ENCODE results near the gene LARP4B. TPM values are rescaled to one million over a fixed set of nuclear protein-coding genes. Genes with fewer than 3 reads are reported as not detected.

Gene LARP4B
- polyA plus RNA-seq, 1 of the 3 experiments (the other 2 are of a cell fraction): 23.3 TPM

DNA sequence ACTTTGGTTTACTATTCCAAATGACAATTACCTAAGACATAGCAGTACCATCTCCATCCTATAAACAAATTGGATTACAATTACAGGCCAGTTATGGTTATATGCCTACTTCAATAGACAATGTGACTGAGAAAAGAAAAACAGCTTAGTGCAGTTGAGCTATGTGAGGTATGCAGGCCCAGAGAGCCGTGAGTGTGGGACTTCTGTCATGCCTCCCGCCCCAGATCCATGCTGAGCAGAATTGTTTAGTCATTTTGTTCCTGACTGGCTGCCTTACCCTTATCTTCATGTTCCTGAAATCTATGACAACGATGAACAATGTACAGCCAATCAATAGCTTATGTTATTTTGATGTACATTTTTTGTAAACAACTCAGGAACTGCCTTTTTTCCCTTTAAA lies 21.7 kb downstream of the LARP4B start:
- Histone ChIP-seq H3K4me3 (ENCODE audit: low read depth in 2 of 2, low read length in 1 of 2) (no peak overlapping the region), H2AFZ (ENCODE audit: low read depth) (no peak overlapping the region), H3K4me1 (ENCODE audit: control insufficient read depth in 1 of 2, insufficient read depth in 2 of 2, low read depth in 1 of 2, low read length in 1 of 2) (peaks cover 0 to 3% of the 10 kb centered on the region in 2 experiments; a peak in 1 of 4 replicates), H3F3A (replicated peaks; ENCODE audit: insufficient read depth) (peaks cover 11% of the 10 kb centered on the region), H3K36me3 (replicated peaks in 1 of 2; ENCODE audit: control insufficient read depth in 1 of 2, insufficient read depth in 2 of 2, low read length in 1 of 2) (peaks cover 25 to 34% of the 10 kb centered on the region in 2 experiments), H3K9me3 (no peaks in the 10 kb centered on the region), H4K20me1 (ENCODE audit: insufficient read depth) (peaks cover 83% of the 10 kb centered on the region), H3K27ac (ENCODE audit: low read depth in 2 of 2, low read length in 1 of 2) (peak overlapping the region; percentile 17 to 55; a peak in 3 of 4 replicates), H3K9me2 (no peaks in the 10 kb centered on the region), H3K4me2 (no peak overlapping the region), H3K27me3 (ENCODE audit: insufficient read depth) (no peaks in the 10 kb centered on the region), H3K79me2 (ENCODE audit: insufficient read depth) (peaks cover 100% of the 10 kb centered on the region), H3K9ac (no peak overlapping the region)
- WGBS (ENCODE audit: low lambda C conversion rate): 62% methylated on average over 3 of the region's 3 CpGs
- no peak for DNase-seq
- POLR2A ChIA-PET: interaction anchor here (0.6 kb wide), 1 partner anchor 110 kb away, joined by 3 read pairs; no protein-coding TSS in a partner anchor
- TF ChIP-seq, protein P1, sequence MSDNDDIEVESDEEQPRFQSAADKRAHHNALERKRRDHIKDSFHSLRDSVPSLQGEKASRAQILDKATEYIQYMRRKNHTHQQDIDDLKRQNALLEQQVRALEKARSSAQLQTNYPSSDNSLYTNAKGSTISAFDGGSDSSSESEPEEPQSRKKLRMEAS (IDR thresholded peaks at IDR 0.05; ENCODE audit: low read depth): no peak
- TF ChIP-seq TCF12 (IDR thresholded peaks at IDR 0.05) (0 out of 2 replicates have a peak, but pooled peaks have one; percentile 8), NRF1 (IDR thresholded peaks at IDR 0.05; ENCODE audit: low read depth, low read length) (no peak), JUND (IDR thresholded peaks at IDR 0.05) (no peak)
- TF ChIP-seq, protein P2, sequence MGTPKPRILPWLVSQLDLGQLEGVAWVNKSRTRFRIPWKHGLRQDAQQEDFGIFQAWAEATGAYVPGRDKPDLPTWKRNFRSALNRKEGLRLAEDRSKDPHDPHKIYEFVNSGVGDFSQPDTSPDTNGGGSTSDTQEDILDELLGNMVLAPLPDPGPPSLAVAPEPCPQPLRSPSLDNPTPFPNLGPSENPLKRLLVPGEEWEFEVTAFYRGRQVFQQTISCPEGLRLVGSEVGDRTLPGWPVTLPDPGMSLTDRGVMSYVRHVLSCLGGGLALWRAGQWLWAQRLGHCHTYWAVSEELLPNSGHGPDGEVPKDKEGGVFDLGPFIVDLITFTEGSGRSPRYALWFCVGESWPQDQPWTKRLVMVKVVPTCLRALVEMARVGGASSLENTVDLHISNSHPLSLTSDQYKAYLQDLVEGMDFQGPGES (IDR thresholded peaks at IDR 0.05; ENCODE audit: low read depth, low read length): no peak
- TF ChIP-seq, protein P3, sequence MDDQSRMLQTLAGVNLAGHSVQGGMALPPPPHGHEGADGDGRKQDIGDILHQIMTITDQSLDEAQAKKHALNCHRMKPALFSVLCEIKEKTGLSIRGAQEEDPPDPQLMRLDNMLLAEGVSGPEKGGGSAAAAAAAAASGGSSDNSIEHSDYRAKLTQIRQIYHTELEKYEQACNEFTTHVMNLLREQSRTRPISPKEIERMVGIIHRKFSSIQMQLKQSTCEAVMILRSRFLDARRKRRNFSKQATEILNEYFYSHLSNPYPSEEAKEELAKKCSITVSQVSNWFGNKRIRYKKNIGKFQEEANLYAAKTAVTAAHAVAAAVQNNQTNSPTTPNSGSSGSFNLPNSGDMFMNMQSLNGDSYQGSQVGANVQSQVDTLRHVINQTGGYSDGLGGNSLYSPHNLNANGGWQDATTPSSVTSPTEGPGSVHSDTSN (IDR thresholded peaks at IDR 0.05): no peak
- CTCF ChIA-PET: no interaction called here

DNA sequence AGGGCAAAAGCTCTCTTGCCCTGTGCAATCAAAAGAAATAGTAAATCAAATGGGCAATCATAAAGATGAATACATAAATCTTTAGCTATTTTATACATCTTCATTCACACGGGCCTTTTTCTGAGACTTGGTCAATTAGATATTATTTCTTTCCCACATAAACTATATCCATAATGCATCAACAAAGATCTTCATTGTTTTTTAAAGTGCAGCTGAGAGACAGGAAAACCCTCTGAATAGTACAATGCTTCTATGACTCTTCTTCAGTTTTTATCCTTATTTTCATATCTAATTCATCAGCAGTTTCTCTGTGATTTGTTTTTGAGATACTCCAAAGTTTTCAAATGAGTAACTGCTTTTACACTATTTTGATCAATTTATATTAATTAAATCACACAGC lies 25.5 kb downstream of the LARP4B start:
- Histone ChIP-seq H3K79me2 (ENCODE audit: insufficient read depth) (peaks cover 100% of the 10 kb centered on the region), H3K27me3 (ENCODE audit: insufficient read depth) (no peaks in the 10 kb centered on the region), H3K9me3 (no peaks in the 10 kb centered on the region), H3K4me2 (no peak overlapping the region), H3F3A (replicated peaks; ENCODE audit: insufficient read depth) (peaks cover 12% of the 10 kb centered on the region), H3K9me2 (no peaks in the 10 kb centered on the region), H3K27ac (ENCODE audit: low read depth in 2 of 2, low read length in 1 of 2) (no peak overlapping the region), H3K4me3 (ENCODE audit: low read depth in 2 of 2, low read length in 1 of 2) (no peak overlapping the region), H3K9ac (no peak overlapping the region), H2AFZ (ENCODE audit: low read depth) (no peak overlapping the region), H4K20me1 (ENCODE audit: insufficient read depth) (peaks cover 88% of the 10 kb centered on the region), H3K36me3 (replicated peaks in 1 of 2; ENCODE audit: control insufficient read depth in 1 of 2, insufficient read depth in 2 of 2, low read length in 1 of 2) (peaks cover 30 to 47% of the 10 kb centered on the region in 2 experiments), H3K4me1 (ENCODE audit: control insufficient read depth in 1 of 2, insufficient read depth in 2 of 2, low read depth in 1 of 2, low read length in 1 of 2) (peaks cover 0 to 3% of the 10 kb centered on the region in 2 experiments; a peak in 1 of 4 replicates)
- CTCF ChIA-PET: no interaction called here
- WGBS (ENCODE audit: low lambda C conversion rate): 90% methylated on average over 1 of the region's 1 CpG
- DNase-seq: no peak
- POLR2A ChIA-PET: no interaction called here
- TF ChIP-seq, protein P4, sequence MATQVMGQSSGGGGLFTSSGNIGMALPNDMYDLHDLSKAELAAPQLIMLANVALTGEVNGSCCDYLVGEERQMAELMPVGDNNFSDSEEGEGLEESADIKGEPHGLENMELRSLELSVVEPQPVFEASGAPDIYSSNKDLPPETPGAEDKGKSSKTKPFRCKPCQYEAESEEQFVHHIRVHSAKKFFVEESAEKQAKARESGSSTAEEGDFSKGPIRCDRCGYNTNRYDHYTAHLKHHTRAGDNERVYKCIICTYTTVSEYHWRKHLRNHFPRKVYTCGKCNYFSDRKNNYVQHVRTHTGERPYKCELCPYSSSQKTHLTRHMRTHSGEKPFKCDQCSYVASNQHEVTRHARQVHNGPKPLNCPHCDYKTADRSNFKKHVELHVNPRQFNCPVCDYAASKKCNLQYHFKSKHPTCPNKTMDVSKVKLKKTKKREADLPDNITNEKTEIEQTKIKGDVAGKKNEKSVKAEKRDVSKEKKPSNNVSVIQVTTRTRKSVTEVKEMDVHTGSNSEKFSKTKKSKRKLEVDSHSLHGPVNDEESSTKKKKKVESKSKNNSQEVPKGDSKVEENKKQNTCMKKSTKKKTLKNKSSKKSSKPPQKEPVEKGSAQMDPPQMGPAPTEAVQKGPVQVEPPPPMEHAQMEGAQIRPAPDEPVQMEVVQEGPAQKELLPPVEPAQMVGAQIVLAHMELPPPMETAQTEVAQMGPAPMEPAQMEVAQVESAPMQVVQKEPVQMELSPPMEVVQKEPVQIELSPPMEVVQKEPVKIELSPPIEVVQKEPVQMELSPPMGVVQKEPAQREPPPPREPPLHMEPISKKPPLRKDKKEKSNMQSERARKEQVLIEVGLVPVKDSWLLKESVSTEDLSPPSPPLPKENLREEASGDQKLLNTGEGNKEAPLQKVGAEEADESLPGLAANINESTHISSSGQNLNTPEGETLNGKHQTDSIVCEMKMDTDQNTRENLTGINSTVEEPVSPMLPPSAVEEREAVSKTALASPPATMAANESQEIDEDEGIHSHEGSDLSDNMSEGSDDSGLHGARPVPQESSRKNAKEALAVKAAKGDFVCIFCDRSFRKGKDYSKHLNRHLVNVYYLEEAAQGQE (IDR thresholded peaks at IDR 0.05; ENCODE audit: low read depth, low read length): no peak
- no peak for TF ChIP-seq MXI1 (IDR thresholded peaks at IDR 0.05; ENCODE audit: low read depth, low read length)
- TF ChIP-seq NRF1 (IDR thresholded peaks at IDR 0.05; ENCODE audit: low read depth, low read length): no peak
- no peak for TF ChIP-seq GATA2 (CRISPR knock-in tag; IDR thresholded peaks at IDR 0.05)
- TF ChIP-seq, protein P5, sequence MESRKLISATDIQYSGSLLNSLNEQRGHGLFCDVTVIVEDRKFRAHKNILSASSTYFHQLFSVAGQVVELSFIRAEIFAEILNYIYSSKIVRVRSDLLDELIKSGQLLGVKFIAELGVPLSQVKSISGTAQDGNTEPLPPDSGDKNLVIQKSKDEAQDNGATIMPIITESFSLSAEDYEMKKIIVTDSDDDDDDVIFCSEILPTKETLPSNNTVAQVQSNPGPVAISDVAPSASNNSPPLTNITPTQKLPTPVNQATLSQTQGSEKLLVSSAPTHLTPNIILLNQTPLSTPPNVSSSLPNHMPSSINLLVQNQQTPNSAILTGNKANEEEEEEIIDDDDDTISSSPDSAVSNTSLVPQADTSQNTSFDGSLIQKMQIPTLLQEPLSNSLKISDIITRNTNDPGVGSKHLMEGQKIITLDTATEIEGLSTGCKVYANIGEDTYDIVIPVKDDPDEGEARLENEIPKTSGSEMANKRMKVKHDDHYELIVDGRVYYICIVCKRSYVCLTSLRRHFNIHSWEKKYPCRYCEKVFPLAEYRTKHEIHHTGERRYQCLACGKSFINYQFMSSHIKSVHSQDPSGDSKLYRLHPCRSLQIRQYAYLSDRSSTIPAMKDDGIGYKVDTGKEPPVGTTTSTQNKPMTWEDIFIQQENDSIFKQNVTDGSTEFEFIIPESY (IDR thresholded peaks at IDR 0.05; ENCODE audit: borderline replicate concordance, low read depth): no peak
- TF ChIP-seq JUND (IDR thresholded peaks at IDR 0.05): no peak
- TF ChIP-seq TCF12 (IDR thresholded peaks at IDR 0.05): no peak
- no peak for TF ChIP-seq TEAD4 (IDR thresholded peaks at IDR 0.05; ENCODE audit: borderline replicate concordance, insufficient read depth)
- TF ChIP-seq POLR2AphosphoS5 (IDR thresholded peaks at IDR 0.05; ENCODE audit: low read depth, low read length): no peak
- TF ChIP-seq, protein P6, sequence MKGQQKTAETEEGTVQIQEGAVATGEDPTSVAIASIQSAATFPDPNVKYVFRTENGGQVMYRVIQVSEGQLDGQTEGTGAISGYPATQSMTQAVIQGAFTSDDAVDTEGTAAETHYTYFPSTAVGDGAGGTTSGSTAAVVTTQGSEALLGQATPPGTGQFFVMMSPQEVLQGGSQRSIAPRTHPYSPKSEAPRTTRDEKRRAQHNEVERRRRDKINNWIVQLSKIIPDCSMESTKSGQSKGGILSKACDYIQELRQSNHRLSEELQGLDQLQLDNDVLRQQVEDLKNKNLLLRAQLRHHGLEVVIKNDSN (IDR thresholded peaks at IDR 0.05; ENCODE audit: borderline replicate concordance, low read depth): no peak
- TF ChIP-seq ELF1 (IDR thresholded peaks at IDR 0.05): no peak
- TF ChIP-seq MEF2A (IDR thresholded peaks at IDR 0.05; ENCODE audit: borderline replicate concordance, low read depth): no peak
- no peak for TF ChIP-seq SMC3 (IDR thresholded peaks at IDR 0.05; ENCODE audit: low read depth, low read length)
- TF ChIP-seq, protein P7, sequence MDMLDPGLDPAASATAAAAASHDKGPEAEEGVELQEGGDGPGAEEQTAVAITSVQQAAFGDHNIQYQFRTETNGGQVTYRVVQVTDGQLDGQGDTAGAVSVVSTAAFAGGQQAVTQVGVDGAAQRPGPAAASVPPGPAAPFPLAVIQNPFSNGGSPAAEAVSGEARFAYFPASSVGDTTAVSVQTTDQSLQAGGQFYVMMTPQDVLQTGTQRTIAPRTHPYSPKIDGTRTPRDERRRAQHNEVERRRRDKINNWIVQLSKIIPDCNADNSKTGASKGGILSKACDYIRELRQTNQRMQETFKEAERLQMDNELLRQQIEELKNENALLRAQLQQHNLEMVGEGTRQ (IDR thresholded peaks at IDR 0.05; ENCODE audit: borderline replicate concordance, low read depth, low read length): no peak
- no peak for TF ChIP-seq EP300 (IDR thresholded peaks at IDR 0.05; ENCODE audit: borderline replicate concordance in 1 of 2, low read depth in 1 of 2, low read length in 1 of 2)
